Lower leg skin (tissue), 3 donors: ENCODE results near the gene CCNJ.

Experiments used
- CTCF ChIP-seq, 3 donors: fragments of 450-650 bp; IDR thresholded peaks; one replicate each; pipeline ENCODE4 v1.5.1; 2016; ENCODE audit warnings: antibody characterized with exemption in 3 of 3, mild to moderate bottlenecking in 3 of 3, moderate library complexity in 2 of 3
- POLR2A ChIP-seq, 2 donors: fragments of 450-650 bp; IDR thresholded peaks; one replicate each; pipeline ENCODE4 v1.6.1; 2016 to 2017; ENCODE audit warnings: antibody characterized with exemption in 2 of 2, mild to moderate bottlenecking in 1 of 2, moderate library complexity in 1 of 2

GRCh38 chr10:96096958-96097357, 53.6 kb downstream of the CCNJ start:
- no peak for TF ChIP-seq POLR2A (IDR thresholded peaks at IDR 0.05)
- TF ChIP-seq CTCF (IDR thresholded peaks at IDR 0.05), result no peak
